Posterior cingulate gyrus (tissue), 11 donors: Measurements from ENCODE around the gene FOXI3.
"Not testable (repeated sequence)": the region's sequence is repeated elsewhere in the genome, so short reads cannot be mapped to it uniquely, and the experiment has no call there.

Experiments
- DNase-seq, 10 donors: peaks; one replicate each; pipeline versions ENCODE4 v3.0.0 to v3.0.0-alpha.2; 2020 to 2021; ENCODE audit warnings: mixed read lengths in 3 of 10
- intact Hi-C: fragments of 100-400 bp; cut with DNase I; formaldehyde crosslinking; loops from one replicate; pipeline ENCODE4 v1.15.1; 2023

The FOXI3 gene

DNA sequence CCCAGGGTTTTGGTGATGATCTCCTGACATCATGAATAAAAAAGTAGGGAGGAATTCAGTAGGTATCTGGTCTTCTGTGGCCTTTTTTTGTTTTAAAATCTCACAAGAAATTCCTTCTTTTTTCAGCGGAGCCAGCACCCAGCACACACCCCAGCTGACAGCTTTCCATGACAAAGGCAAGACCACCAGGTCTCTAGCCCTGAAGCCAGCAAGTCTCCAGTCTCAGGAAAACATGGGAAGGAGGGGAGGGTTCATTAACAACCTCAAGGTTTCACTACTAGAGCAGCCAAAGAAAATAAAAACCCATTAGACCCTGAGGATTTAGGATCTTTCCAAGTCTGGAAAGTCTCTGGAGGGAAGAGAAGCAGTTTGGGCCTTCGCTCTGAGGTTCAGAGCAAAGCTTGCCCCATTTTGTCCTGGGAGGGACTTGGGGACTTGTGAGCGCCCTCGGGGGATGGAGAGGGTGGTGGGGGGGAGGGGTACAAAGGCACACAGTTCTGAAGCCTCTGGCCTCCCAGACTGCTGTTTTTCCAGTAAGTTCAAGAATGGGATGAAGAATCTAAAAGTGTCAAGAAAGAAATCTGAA, 9.0 kb downstream of the FOXI3 start:
- DNase-seq: peak in 1 of 10 donors; percentile 3
- intact Hi-C loops: no loop called here

DNA sequence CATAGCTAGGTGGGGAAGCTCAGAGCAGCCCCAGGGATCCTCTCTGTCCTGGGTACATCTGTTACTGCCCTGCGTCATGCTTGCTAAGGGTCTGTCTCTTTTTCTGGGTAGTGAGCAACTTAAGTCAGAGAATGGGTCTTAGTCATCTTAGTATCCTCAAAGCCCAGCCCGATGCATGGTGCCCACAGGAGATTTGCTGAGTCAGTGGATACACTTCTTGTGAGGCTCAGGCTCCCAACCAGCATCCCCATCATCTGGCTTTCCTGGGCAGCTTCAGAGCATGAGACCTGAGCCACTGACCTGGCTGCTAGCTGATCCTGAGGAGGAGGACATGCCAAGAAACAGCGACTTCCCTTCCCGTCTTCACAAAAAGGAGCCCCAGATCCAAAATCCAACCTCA, 10.0 kb downstream of the FOXI3 start:
- peak in 1 of 10 donors; percentile 38 for DNase-seq
- intact Hi-C loops: no loop called here

DNA sequence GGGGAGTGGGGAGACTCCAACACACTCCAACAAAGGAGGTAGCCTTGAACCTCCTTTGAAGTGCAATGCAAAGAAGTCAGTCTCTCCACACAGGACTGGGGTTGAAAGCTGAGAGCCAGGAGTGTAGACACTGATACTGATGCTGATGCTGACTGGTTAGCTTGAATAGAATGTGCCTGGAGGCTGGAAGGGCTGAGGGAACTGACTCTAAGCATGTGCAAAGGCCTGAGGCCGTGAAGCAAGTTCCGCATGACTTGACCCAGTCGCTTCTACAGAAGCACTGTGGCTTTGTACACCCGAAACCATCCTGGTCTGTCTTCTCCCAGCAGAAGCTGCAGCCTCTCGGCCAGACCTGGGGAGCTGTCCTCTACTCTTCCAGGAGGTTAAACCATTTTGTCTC, 10.4 kb downstream of the FOXI3 start:
- intact Hi-C loops: no loop called here
- DNase-seq: peak in 1 of 10 donors; percentile 44

DNA sequence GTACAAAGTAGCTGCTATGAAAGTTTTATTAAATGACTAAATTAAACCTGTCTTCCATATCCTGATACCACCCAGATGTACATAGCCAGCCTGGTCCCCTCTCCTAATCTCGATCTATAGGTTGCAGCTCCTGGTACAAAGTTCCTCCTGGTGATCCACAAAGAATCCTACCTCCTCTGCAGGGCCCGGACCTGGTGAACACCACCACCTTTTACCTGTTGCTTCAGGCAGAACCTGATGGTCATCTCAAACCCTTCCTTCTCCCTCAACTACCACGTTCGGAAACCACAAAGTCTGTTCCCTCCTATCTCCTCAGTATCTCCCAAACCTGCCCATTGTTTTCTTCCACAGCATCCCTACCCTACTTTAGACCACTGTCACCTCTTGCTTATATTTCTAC, 15.5 kb downstream of the FOXI3 start:
- no peak for DNase-seq
- intact Hi-C loops: no loop called here

DNA sequence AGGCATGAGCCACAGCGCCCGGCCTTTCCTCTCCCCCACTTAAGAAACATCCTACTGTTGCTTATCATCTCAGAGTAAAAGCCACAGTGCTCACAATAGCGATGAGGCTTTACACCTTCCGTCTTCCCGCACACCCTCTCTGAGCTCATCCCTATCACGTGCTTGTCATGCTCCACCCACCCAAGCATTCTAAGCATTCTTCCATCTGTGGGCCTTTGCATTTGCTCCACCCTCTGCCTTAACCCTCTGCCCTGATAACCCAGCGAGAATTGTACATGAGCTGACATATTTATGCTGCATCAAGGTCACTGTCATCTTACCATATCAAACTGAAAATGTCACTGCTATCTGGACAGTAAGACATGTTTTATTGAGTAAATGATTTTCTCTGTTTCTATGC, 22.6 kb downstream of the FOXI3 start:
- intact Hi-C loops: no loop called here
- DNase-seq: no peak

DNA sequence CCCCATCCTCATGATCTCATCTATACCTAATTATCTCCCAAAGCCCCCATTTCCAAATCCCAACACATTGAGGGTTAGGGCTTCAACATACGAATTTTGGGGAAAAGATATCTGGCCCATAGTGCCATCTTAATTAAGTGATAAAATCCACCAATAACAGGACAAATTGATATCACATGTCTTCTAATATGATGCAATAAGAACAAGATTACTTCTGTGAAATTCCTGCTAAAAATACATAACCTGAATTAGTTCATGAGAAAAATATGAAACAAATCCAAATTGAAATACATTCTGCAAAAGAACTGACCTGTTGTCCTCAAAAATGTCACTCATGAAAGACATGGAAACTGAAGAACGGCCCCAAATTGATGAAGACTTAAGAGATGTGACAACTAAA, 28.8 kb downstream of the FOXI3 start:
- DNase-seq: no peak
- intact Hi-C loops: no loop called here

DNA sequence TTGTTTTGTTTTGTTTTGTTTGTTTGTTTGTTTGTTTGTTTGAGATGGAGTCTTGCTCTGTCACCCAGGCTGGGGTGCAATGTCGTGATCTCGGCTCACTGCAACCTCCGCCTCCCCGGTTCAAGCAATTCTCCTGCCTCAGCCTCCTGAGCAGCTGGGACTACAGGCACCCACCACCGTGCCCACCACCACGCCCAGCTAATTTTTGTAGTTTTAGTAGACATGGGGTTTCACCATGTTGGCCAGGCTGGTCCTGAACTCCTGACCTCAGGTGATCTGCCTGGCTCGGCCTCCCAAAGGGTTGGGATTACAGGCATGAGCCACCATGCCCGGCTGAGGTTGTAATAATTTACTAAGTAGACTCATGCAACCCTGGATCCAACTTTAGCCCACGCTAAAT, 33.4 kb downstream of the FOXI3 start:
- DNase-seq, intact Hi-C loops: not testable (repeated sequence)

DNA sequence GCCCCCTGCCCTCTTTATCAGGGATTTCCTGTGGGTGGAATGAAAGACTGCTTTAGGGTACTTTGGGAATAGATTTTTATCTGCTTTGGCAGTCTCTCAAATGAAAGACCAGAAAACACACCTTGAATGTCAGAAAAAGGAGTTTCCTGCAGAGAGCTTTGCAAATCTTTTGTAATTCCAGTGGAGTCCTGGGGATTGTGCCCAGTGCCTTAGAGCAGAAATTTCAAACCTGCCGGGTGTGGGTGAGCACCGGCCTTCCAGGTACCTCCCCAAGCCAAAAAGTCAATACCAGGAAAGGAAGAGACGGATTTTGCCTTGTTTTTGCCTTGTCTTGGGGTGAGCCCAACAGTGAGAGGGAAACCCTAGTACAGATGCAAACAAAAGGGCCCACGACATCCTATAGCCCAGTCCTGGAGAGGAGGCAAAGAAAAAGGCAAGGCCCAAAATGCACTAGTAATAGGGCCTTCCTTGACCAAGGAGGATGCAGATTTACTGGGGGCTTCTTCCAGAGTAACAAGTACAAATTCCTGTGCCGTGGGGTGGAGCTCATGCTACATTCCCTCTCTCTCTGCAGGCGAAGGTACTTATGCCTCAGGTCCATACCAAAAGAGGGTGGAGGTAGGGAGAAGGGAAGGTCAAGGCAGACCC, 36.4 kb downstream of the FOXI3 start:
- DNase-seq: no peak
- intact Hi-C loops: no loop called here

DNA sequence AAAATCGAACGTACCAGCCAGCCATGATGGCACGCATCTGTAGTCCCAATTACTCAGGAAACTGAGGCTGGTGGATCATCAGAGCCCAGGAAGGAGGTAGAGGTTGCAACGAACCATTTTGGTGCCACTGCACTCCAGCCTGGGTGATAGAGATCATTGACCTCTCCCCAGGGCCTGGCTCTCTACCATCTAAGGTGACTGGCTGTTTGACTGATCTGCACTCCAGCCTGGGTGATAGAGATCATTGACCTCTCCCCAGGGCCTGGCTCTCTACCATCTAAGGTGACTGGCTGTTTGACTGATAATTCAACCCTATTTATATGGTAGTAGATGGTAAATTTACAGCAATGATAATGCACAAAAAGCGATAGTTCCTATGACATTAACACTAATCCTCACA, 43.6 kb downstream of the FOXI3 start:
- DNase-seq, intact Hi-C loops: not testable (repeated sequence)

DNA sequence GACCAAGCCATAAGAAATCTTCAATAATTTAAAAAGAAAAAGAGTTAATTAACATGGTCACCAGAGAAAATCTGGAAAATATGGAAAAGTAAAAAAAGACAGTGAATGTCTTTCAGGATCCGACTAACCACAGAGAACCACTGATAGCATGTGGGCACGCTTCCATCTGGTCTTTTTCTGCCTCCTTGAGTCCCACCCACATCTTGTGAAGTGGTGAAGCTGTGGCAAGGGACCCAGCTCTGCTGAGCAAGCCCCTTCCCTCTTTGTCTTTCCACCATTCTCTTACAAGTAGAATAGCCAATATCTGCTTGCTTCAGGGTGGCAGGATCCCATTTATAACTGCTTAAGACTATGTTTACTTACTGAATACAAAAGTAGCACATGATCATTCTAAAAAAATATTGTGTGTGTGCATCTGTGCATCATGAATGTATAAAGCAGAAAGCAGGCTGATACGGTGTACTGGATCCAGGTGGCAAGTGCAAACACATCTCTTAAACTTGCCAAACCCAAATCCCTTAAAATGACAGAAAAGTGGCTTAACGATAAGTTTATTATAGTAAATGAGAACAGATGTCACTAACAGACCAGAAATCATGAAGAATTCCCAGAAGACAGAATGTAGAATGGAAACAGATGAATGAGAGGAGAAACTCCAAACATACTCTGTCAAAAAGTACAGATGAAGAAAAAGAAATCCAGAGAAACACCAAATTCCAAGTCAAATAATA, 52.3 kb downstream of the FOXI3 start:
- DNase-seq: no peak
- intact Hi-C loops: no loop called here

DNA sequence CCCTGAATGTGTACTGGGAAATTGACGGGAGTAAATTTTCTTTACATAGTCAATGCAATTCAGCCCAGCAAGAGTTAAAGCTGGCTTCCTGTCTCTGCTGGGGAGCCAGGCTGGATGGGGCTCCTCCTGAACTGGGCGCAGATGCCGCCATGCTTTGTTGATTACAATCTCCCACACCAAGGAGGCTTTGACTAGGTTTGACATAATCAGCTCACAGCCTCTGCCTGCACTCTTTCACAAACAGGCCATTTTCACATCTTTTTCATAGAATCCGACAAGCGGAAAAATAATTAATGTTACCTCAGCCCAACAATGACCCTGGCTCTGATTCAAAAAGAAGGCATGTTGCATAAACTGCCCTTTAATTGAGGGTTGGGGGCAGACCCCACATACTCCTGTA, 54.3 kb downstream of the FOXI3 start:
- no peak for DNase-seq
- intact Hi-C loops: no loop called here
